Measurements from ENCODE around the gene PCGF3. TPM values are rescaled to one million over a fixed set of nuclear protein-coding genes. Genes with fewer than 3 reads are reported as not detected.
"Not testable (repeated sequence)": the region's sequence is repeated elsewhere in the genome, so short reads cannot be mapped to it uniquely, and the experiment has no call there.

PCGF3 gene
- total RNA-seq, 4 donors from 2014 or later: 17.7 to 80.6 (median 53.4) TPM

GRCh38 chr4:704198-704891 is 1.3 kb upstream of the PCGF3 start:
- no peak overlapping the region for H3K4me3 ChIP-seq
- no peaks in the 10 kb centered on the region for H3K36me3 ChIP-seq
- H3K27ac ChIP-seq: no peak overlapping the region
- no peaks in the 10 kb centered on the region for H3K9me3 ChIP-seq
- intact Hi-C loops (cut with DNase I; ENCODE audit: low total_unique reads): no loop called here
- H3K4me1 ChIP-seq: peaks cover 0 to 15% of the 10 kb centered on the region in 2 donors
- no peak for DNase-seq
- no peak for TF ChIP-seq POLR2A (IDR thresholded peaks at IDR 0.05)
- TF ChIP-seq, protein P1, sequence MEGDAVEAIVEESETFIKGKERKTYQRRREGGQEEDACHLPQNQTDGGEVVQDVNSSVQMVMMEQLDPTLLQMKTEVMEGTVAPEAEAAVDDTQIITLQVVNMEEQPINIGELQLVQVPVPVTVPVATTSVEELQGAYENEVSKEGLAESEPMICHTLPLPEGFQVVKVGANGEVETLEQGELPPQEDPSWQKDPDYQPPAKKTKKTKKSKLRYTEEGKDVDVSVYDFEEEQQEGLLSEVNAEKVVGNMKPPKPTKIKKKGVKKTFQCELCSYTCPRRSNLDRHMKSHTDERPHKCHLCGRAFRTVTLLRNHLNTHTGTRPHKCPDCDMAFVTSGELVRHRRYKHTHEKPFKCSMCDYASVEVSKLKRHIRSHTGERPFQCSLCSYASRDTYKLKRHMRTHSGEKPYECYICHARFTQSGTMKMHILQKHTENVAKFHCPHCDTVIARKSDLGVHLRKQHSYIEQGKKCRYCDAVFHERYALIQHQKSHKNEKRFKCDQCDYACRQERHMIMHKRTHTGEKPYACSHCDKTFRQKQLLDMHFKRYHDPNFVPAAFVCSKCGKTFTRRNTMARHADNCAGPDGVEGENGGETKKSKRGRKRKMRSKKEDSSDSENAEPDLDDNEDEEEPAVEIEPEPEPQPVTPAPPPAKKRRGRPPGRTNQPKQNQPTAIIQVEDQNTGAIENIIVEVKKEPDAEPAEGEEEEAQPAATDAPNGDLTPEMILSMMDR (IDR thresholded peaks at IDR 0.05): no peak
- no peaks in the 10 kb centered on the region for H3K27me3 ChIP-seq

DNA sequence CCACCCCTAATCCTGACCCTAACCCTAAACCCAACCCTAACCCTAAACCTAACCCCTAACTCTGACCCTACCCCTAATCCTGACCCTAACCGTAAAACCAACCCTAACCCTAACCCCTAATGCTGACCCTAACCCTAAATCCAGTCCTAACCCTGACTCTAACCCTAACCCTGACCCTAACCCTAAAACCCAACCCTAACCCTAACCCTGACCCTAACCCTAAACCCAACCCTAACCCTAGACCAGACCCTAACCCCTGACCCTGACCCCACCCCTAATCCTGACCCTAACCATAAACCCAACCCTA is 708 bp upstream of the PCGF3 start:
- H3K36me3 ChIP-seq: no peaks in the 10 kb centered on the region
- no peaks in the 10 kb centered on the region for H3K9me3 ChIP-seq
- intact Hi-C loops (cut with DNase I; ENCODE audit: low total_unique reads): no loop called here
- peaks cover 0 to 15% of the 10 kb centered on the region in 2 donors for H3K4me1 ChIP-seq
- no peaks in the 10 kb centered on the region for H3K27me3 ChIP-seq
- TF ChIP-seq POLR2A (IDR thresholded peaks at IDR 0.05): no peak
- TF ChIP-seq, protein P1 (IDR thresholded peaks at IDR 0.05): no peak
- peak overlapping the region; percentile 39 to 81 for H3K4me3 ChIP-seq
- peak overlapping the region; percentile 54 to 70 for H3K27ac ChIP-seq
- no peak for DNase-seq

- Histone ChIP-seq H3K27ac (peak overlapping the region; percentile 76 to 86), H3K4me3 (peak overlapping the region; percentile 73 to 81)
Observed at GRCh38 chr4:706083-706633, 526 bp downstream of the PCGF3 start.

DNA sequence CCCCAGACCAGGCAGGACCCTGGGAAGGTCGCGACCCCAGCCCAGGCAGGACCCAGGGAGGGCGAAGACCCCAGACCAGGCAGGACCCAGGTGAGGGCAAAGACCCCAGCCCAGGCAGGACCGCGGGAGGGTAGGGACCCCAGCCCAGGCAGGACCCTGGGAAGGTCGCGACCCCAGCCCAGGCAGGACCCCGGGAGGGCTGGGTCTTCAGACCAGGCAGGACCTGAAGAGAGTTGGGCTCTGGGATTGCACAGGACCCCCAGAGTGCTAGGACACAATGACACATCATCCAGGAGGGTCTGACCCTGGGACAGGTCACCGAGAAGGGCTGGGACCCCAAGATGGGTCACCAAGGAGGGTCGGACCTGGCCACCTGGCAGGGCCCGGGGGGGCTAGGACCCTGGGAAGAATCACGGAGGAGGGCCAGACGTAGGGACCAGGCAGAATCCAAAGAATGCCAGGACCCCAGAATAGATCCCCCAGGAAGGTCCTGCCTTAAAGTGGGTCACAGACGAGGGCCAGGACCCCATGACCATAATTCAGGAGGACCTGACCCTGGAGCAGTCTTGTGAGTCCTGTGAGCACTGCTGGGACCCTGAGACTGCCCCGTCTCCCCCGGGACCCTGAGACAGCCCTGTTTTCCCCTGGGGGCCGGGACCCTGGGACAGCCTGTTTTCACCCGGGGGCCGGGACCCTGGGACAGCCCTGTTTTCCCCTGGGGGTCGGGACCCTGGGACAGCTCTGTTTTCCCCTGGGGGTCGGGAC is 1.4 kb downstream of the PCGF3 start:
- no peak for TF ChIP-seq POLR2A (IDR thresholded peaks at IDR 0.05)
- TF ChIP-seq, protein P1 (IDR thresholded peaks at IDR 0.05): no peak
- no peak for DNase-seq
- H3K4me1 ChIP-seq: peaks cover 0 to 15% of the 10 kb centered on the region in 2 donors
- H3K4me3 ChIP-seq: peak overlapping the region; percentile 73 to 81
- H3K27me3 ChIP-seq: no peaks in the 10 kb centered on the region
- no peaks in the 10 kb centered on the region for H3K36me3 ChIP-seq
- no peaks in the 10 kb centered on the region for H3K9me3 ChIP-seq
- H3K27ac ChIP-seq: peak overlapping the region in 1 of 2 donors; percentile 86
- intact Hi-C loops (cut with DNase I; ENCODE audit: low total_unique reads): no loop called here

More at GRCh38 chr4:706083-706633, 526 bp downstream of the PCGF3 start:
- DNase-seq; H3K27me3 ChIP-seq; H3K36me3 ChIP-seq; intact Hi-C loops (cut with DNase I; ENCODE audit: low total_unique reads); H3K9me3 ChIP-seq: not testable (repeated sequence)
- H3K4me1 ChIP-seq: peaks cover 0 to 15% of the 10 kb centered on the region in 2 donors

DNA sequence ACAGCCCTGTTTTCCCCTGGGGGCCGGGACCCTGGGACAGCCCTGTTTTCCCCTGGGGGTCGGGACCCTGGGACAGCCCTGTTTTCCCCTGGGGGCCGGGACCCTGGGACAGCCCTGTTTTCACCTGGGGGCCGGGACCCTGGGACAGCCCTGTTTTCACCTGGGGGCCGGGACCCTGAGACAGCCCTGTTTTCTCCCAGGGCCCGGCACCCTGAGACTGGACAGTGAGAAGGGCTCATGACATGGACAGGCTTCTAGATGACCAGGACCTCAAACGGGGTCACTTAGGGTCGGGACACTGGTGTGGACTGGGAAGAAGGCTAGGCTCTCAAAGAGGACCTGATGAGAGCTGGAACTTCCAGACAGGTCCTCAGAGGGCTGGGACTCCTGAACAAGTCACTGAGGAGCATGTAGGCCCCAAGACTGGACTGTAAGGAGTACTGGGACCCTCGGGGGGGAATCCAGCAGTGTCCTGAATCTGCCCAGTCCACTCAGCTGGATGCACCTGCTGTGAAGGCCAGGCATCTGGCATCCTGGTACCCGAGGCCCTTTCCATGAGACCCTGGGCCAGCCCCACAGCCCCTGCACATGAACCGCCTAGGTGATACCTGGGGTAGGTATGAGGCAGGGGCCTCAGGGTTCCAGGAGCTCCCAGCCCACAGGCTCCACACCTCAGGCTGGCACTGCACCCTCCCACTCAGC is 2.4 kb downstream of the PCGF3 start:
- Histone ChIP-seq H3K9me3 (no peaks in the 10 kb centered on the region), H3K27me3 (no peaks in the 10 kb centered on the region), H3K4me1 (peaks cover 0 to 15% of the 10 kb centered on the region in 2 donors), H3K27ac (no peak overlapping the region), H3K36me3 (no peaks in the 10 kb centered on the region), H3K4me3 (no peak overlapping the region)
- intact Hi-C loops (cut with DNase I; ENCODE audit: low total_unique reads): no loop called here
- TF ChIP-seq, protein P1 (IDR thresholded peaks at IDR 0.05): no peak
- no peak for TF ChIP-seq POLR2A (IDR thresholded peaks at IDR 0.05)
- no peak for DNase-seq

Measured in uterus (tissue), 4 donors.